PC-9 (cell line): Measurements from ENCODE around the gene VPS13A. TPM values are rescaled to one million over a fixed set of nuclear protein-coding genes. Genes with fewer than 3 reads are reported as not detected.
"Not testable (repeated sequence)": the region's sequence is repeated elsewhere in the genome, so short reads cannot be mapped to it uniquely, and the experiment has no call there.

Experiments
- BruUV-seq: library from RNA; stranded (reverse); fragments of 400-500 nt; replicated peaks from 2 replicates; lab custom pipeline; 2021; lab: Mats Ljungman, UMichigan
- CTCF ChIA-PET: fragments of 300-600 bp; sonication (Branson Sonifier 250); formaldehyde crosslinking; loops from one replicate; lab custom pipeline; 2022; ENCODE audit warnings: antibody characterized with exemption; lab: Charles Lee
- POLR2A ChIA-PET: fragments of 300-600 bp; sonication (Branson Sonifier 250); formaldehyde crosslinking; loops from one replicate; lab custom pipeline; 2022; ENCODE audit warnings: antibody characterized with exemption; ENCODE audit not compliant: unreplicated experiment; lab: Charles Lee
- DNase-seq, 2 experiments: peaks; one replicate each; pipeline versions ENCODE4 v3.0.0 to v3.0.0-alpha.2; 2015 to 2022; ENCODE audit warnings: mixed read lengths in 1 of 2
- H2AFZ ChIP-seq: fragments of 200-600 bp; sonication (generic); 2 replicates; pipeline ENCODE4 v1.8.1; 2017; ENCODE audit warnings: antibody characterized with exemption
- H3F3A ChIP-seq: fragments of 200-600 bp; sonication (generic); 2 replicates; pipeline ENCODE4 v1.8.1; 2017; ENCODE audit warnings: antibody characterized with exemption, mild to moderate bottlenecking, low read depth; ENCODE audit not compliant: insufficient read depth
- H3K27ac ChIP-seq: fragments of 200-600 bp; sonication (generic); 2 replicates; pipeline ENCODE4 v1.6.1; 2016; ENCODE audit warnings: mixed run types
- H3K27me3 ChIP-seq: fragments of 200-600 bp; sonication (generic); 2 replicates; pipeline ENCODE4 v1.6.1; 2016; ENCODE audit warnings: low read depth, mixed run types; ENCODE audit not compliant: insufficient read depth
- H3K36me3 ChIP-seq: fragments of 200-600 bp; sonication (generic); 2 replicates; pipeline ENCODE4 v1.6.1; 2016; ENCODE audit warnings: low read depth, mixed run types
- H3K4me1 ChIP-seq: fragments of 200-600 bp; sonication (generic); replicated peaks from 2 replicates; pipeline ENCODE4 v1.6.1; 2016; ENCODE audit warnings: mixed run types; ENCODE audit not compliant: insufficient read depth
- H3K4me2 ChIP-seq: fragments of 200-600 bp; sonication (generic); 2 replicates; pipeline ENCODE4 v1.6.1; 2017; ENCODE audit warnings: mixed run types
- H3K4me3 ChIP-seq: fragments of 200-600 bp; sonication (generic); 2 replicates; pipeline ENCODE4 v1.6.1; 2016; ENCODE audit warnings: mixed run types
- H3K79me2 ChIP-seq: fragments of 200-600 bp; sonication (generic); 2 replicates; pipeline ENCODE4 v1.6.1; 2017; ENCODE audit warnings: low read depth, mixed run types
- H3K9me2 ChIP-seq: fragments of 200-600 bp; sonication (generic); 2 replicates; pipeline ENCODE4 v1.8.1; 2017; ENCODE audit warnings: mild to moderate bottlenecking; ENCODE audit not compliant: insufficient read depth
- H3K9me3 ChIP-seq: fragments of 200-600 bp; sonication (generic); 2 replicates; pipeline ENCODE4 v1.8.1; 2016; ENCODE audit warnings: low read depth; ENCODE audit not compliant: insufficient read depth
- H4K20me1 ChIP-seq: fragments of 200-600 bp; sonication (generic); 2 replicates; pipeline ENCODE4 v1.8.1; 2017; ENCODE audit not compliant: insufficient read depth
- EZH2 ChIP-seq: fragments of 200-600 bp; sonication (generic); IDR thresholded peaks from 2 replicates; pipeline ENCODE4 v1.8.0; 2017; ENCODE audit warnings: antibody characterized with exemption, low read depth
- intact Hi-C: fragments of 100-400 bp; cut with micrococcal nuclease; formaldehyde crosslinking; loops from one replicate; pipeline ENCODE4 v1.10.0; 2022; ENCODE audit not compliant: unreplicated experiment
- total RNA-seq: library from RNA; stranded (reverse); gene quantifications from 2 replicates; pipeline ENCODE4 v1.2.3, GENCODE V29; 2021
- TF ChIP-seq, protein P1 (sequence below): fragments of 200-600 bp; sonication (generic); conservative IDR thresholded peaks from 2 replicates; pipeline ENCODE4 v1.6.1; 2017; ENCODE audit warnings: mixed run types, antibody characterized with exemption, mild to moderate bottlenecking, moderate library complexity

VPS13A gene
- total RNA-seq, 1 experiment from 2014 or later, result 53.9 TPM

DNA sequence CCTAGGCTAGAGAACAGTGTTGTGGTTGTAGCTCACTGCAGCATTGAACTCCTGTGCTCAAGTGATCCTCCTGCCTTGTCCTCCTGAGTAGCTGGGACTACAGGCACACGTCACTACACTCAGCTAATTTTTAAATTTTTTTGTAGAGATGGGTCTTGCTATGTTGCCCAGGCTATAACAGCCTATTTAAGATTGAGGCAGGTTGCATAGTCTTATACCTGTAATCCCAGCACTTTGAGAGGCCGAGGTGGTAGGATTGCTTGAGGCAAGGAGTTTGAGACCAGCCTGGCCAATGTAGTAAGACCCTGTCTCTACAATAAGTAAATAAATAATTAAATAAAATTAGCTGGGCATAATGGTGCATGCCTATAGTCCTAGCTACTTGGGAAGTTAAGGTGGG lies 79.9 kb downstream of the VPS13A start:
- no peaks in the 10 kb centered on the region for H3F3A ChIP-seq
- H3K9me3 ChIP-seq, result no peaks in the 10 kb centered on the region
- intact Hi-C loops, result no loop called here
- H3K36me3 ChIP-seq, result no peaks in the 10 kb centered on the region
- no peaks in the 10 kb centered on the region for H3K9me2 ChIP-seq
- H4K20me1 ChIP-seq, result no peaks in the 10 kb centered on the region
- ChIA-PET POLR2A (no interaction called here), CTCF (no interaction called here)
- H3K27me3 ChIP-seq, result no peaks in the 10 kb centered on the region
- no TSS peak for BruUV-seq
- no peak overlapping the region for H2AFZ ChIP-seq
- DNase-seq, result no peak
- no peaks in the 10 kb centered on the region for H3K79me2 ChIP-seq
- no peaks in the 10 kb centered on the region for H3K4me1 ChIP-seq
- TF ChIP-seq EZH2, result no peak
- H3K4me3 ChIP-seq, result no peak overlapping the region
- no peak overlapping the region for H3K4me2 ChIP-seq
- no peak overlapping the region for H3K27ac ChIP-seq

GRCh38 chr9:77261605-77262004 lies 84.3 kb downstream of the VPS13A start:
- intact Hi-C loops, result no loop called here
- H3K79me2 ChIP-seq, result no peaks in the 10 kb centered on the region
- POLR2A ChIA-PET, result no interaction called here
- H3K4me3 ChIP-seq, result no peak overlapping the region
- no peaks in the 10 kb centered on the region for H3F3A ChIP-seq
- H4K20me1 ChIP-seq, result no peaks in the 10 kb centered on the region
- H3K9me3 ChIP-seq, result no peaks in the 10 kb centered on the region
- no peak overlapping the region for H2AFZ ChIP-seq
- H3K36me3 ChIP-seq, result no peaks in the 10 kb centered on the region; the same call in 1 of the 2 replicates
- CTCF ChIA-PET, result no interaction called here
- no peak overlapping the region for H3K27ac ChIP-seq
- H3K27me3 ChIP-seq, result no peaks in the 10 kb centered on the region
- H3K4me2 ChIP-seq, result no peak overlapping the region
- H3K9me2 ChIP-seq, result no peaks in the 10 kb centered on the region
- no peak for DNase-seq
- no peak for TF ChIP-seq EZH2
- TF ChIP-seq, protein P1, sequence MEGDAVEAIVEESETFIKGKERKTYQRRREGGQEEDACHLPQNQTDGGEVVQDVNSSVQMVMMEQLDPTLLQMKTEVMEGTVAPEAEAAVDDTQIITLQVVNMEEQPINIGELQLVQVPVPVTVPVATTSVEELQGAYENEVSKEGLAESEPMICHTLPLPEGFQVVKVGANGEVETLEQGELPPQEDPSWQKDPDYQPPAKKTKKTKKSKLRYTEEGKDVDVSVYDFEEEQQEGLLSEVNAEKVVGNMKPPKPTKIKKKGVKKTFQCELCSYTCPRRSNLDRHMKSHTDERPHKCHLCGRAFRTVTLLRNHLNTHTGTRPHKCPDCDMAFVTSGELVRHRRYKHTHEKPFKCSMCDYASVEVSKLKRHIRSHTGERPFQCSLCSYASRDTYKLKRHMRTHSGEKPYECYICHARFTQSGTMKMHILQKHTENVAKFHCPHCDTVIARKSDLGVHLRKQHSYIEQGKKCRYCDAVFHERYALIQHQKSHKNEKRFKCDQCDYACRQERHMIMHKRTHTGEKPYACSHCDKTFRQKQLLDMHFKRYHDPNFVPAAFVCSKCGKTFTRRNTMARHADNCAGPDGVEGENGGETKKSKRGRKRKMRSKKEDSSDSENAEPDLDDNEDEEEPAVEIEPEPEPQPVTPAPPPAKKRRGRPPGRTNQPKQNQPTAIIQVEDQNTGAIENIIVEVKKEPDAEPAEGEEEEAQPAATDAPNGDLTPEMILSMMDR, result no peak
- no TSS peak for BruUV-seq
- H3K4me1 ChIP-seq, result no peaks in the 10 kb centered on the region

GRCh38 chr9:77267762-77268161 lies 90.4 kb downstream of the VPS13A start:
- BruUV-seq, H3F3A ChIP-seq, H3K4me2 ChIP-seq, H3K79me2 ChIP-seq, intact Hi-C loops, H3K4me3 ChIP-seq, H3K36me3 ChIP-seq, POLR2A ChIA-PET, H3K9me3 ChIP-seq, H3K27me3 ChIP-seq, H4K20me1 ChIP-seq, H3K9me2 ChIP-seq, CTCF ChIA-PET, DNase-seq, H3K4me1 ChIP-seq, H2AFZ ChIP-seq, H3K27ac ChIP-seq: not testable (repeated sequence)

- DNase-seq, result no peak
- BruUV-seq, result no TSS peak
- Histone ChIP-seq H3K79me2 (no peaks in the 10 kb centered on the region), H3K9me3 (no peaks in the 10 kb centered on the region), H3K36me3 (no peaks in the 10 kb centered on the region), H3K27me3 (no peaks in the 10 kb centered on the region), H2AFZ (no peak overlapping the region), H3F3A (no peaks in the 10 kb centered on the region), H3K27ac (no peak overlapping the region), H3K4me2 (no peak overlapping the region), H3K9me2 (no peaks in the 10 kb centered on the region), H4K20me1 (no peaks in the 10 kb centered on the region), H3K4me1 (no peaks in the 10 kb centered on the region), H3K4me3 (no peak overlapping the region)
- TF ChIP-seq, protein P1, result no peak
- no peak for TF ChIP-seq EZH2
- ChIA-PET CTCF (no interaction called here), POLR2A (no interaction called here)
- intact Hi-C loops, result no loop called here
These were observed 93.8 kb downstream of the VPS13A start for GRCh38 chr9:77271023-77271690.
